ENCODE data around the gene ATP5PO.
A peak's percentile ranks its signal among the peaks of the same experiment; 100 is the strongest.
"Not testable (repeated sequence)": the region's sequence is repeated elsewhere in the genome, so short reads cannot be mapped to it uniquely, and the experiment has no call there.

The ATP5PO gene

DNA sequence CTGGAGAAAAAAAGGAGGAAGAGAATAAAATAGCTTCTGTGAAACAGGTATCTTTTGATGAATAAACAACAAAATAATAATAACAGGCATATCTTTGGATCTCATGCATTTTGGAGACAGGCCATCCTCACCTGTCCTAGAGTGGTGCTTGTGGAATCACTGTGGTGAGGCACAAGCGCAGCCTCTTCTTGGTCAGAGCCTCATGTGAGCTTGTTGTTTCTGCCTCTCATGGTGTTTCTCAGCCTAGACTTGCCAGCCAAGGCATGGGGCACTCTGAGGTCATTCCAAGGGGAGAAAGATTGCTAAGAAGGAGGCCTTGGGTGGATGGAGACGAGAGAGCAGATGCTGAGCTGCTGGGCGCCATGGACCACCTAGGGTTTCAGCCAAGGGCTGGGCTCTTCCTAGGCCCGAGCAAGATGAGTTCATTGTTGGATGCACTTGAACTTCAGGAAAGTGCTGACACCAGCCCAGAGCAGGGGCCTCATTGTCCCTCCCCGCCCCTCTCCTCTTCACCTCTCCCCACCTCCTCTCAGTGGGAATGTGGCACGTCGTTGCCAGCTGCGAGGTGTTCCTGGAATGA lies 49.5 kb downstream of the ATP5PO start:
- DNase-seq: no peak

DNA sequence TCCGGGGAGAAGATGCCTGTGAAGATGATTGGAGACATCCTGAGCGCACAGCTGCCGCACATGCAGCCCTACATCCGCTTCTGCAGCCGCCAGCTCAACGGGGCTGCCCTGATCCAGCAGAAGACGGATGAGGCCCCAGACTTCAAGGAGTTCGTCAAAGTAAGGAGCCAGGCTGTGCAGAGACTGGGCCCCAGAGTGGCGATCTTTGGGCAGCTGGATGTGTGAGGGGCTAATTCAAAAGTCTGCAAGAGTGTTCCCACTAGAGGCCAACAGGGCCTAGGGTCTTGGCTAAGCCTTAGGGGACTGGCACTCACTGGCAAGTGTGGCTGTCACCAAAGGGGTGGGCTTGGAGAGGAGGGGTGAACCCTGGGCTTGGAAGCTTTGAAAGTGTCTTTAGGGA lies 50.4 kb downstream of the ATP5PO start:
- no peak for DNase-seq

DNA sequence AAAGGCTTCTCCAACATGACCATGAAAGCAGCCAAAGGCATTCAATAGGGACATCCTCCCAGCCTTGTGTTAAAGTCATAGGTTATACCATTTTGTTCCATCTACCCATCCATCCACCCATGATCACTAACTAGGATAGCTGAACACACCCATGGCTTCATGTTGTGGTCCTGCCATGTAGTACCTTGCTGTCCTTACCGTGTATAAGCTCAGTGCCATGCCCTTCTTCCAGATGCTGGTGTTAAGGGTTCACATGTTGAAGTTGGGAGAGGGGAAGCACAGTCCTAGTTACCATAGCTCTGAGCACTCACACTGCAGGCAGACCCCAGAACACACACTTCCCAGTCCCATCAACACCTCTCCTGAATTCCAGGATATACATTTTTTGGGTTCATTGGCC lies 51.5 kb downstream of the ATP5PO start:
- no peak for DNase-seq

DNA sequence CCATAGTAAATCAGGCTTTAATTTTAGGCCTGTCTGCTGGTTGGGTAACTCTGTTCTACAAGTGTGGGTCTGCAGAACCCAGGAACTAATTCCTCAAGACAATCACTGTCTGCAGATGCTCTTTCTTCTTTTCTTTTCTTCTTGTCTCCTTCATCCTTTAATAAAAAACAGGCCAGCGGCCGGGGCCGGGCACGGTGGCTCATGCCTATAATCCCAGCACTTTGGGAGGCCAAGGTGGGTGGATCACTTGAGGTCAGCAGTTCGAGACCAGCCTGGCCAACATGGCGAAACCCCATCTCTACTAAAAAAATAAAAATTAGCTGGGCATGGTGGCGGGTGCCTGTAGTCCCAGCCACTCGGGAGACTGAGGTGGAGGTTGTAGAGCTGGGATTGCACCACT lies 52.4 kb downstream of the ATP5PO start:
- DNase-seq: not testable (repeated sequence)

DNA sequence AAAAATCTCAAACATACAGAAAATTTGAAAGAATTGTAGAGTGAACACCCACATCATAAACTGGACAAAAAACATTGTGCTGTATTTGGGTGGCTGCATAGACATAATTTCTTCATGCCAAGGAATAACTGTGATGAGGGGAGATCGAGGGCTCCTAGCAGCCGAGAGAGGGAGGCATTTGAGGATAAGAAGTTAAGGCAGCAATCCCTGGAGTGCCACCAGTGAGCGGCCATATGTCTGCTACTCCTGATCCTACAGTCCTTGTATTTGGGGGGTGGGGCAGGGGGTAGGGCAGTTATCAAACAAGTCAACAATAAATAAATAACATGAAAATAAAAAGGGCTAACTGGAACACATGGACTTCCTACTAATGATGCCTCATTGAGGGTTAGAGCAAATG lies 54.5 kb downstream of the ATP5PO start:
- DNase-seq: no peak

DNA sequence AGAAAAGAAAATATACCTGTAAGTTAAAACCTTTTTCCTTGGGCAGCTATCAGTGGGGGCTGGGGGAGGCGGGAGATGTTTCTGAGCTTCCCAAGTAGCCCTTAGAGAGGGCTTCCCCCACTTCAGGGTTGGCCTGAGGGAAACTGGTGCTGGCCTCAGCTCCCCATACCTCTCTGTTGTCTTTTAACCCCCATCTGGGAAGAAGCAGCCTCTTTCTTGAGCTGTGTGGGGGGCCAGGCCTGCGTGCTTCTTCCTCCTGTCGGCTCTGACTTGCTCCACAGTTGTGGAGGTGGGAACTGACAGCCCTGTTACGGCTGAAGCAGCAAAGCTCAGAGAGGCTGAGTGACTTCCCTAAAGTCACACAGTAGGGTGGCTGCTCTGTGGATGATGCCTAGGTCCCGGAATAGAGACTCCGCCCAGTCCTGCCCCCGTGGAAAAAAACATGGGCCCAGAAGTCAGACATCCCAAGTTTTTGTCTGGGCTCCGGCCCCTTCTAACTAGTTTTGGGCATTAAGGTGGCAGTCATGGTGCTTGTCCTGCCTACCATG lies 55.2 kb downstream of the ATP5PO start:
- DNase-seq: no peak

DNA sequence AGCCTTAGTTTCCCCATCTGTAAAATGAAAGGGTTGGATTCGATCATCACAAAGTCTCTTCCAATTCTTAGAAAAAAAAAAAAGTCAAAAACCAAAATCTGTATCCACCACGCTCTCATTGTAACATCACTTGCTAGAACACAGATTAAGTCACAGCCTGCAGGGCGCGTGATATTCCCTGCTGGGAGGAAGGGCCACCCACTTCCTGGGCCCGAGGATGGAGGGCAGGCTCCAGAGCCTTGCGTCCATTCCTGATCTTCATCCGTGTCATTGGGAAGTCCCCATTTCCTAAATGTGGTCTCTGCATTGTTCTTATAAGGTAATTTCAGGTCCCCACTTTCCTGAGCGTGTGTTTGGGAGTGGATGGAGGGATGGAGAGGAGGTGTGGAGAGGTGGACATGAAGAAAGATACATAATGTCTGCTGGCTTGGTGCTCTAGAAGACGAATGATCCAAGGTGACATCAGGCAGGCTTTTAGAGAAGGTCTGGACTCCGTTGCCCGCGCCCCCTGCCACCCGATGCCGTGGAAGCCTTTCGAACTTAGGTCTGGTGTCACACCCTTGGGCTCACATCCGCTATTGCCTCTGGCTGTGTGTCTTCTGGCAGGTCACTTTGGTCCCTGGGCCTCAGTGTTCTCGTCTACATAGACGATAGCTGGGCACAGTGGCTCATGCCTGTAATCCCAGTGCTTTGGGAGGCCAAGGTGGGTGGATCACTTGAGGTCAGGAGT lies 56.1 kb downstream of the ATP5PO start:
- DNase-seq: no peak

DNA sequence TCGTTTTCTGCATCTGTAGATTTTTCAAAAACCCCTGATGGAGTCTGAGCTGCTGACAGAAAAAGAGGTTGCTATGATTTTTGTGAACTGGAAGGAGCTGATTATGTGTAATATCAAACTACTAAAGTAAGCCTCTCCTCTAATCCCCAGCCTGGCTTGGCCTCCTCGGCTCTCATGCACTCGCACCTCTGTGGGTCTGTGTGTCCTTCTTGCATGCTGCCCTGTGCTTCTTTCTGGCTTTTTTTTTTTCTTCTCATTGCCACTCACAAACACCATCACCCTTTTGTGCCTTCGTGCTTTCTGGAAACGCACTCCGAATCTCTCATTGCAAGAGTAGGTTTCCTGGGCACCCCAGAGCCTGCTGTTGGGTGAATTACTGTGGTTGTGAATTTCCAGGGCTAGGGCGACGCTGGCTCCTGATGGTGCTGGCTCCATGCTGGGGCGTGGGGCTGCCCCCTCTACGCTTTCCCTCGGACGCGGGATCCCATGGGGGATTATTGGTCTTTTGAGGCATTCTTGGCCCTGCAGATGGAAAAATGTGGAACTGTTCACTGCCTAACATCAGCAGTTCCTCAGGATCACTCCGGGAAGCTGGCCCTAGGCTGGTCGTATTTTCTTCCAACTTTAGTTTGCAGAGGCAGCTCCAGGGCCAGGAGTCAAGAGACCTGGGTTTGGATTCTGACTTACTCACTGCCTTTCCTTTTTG lies 56.8 kb downstream of the ATP5PO start:
- no peak for DNase-seq

DNA sequence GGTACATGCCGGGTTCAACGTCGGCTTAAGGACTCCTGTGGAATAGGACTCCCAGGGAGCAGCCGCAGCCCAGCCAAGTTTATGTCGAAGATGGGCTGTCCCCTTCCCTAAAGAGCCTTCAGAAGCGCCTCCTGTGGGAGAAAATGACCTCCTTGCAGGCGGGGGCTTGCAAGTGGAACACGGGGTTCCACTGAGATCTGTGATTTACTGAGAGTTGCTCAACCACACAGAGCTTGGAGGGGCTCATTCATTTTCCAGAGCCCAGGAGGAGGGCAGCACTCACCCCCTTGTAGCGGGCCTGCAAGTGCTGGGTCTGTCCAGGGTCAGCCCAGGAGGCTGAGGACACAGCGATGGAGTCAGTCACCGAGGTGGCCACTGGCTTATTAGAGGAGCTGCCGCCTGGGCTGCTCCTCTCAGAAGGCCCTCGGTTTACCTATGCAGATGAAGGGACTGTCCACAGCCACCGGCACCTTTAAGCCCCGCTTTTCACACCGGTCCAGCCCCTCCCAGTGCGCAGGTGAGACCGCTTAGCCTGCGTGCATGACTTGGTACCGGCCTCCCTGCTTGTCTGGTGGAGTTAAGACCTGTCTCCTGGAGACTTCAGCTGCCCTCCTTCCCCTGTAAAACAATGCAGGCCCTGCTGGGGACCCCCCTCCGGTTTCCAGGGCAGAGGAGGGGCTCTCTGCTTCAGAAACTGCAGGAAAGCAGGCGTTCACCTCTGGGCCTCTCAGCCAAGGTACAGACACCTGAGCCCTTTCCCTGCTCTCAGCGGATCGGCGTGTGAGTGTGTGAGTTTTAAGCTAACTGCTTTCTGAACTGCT lies 57.5 kb downstream of the ATP5PO start:
- no peak for DNase-seq

DNA sequence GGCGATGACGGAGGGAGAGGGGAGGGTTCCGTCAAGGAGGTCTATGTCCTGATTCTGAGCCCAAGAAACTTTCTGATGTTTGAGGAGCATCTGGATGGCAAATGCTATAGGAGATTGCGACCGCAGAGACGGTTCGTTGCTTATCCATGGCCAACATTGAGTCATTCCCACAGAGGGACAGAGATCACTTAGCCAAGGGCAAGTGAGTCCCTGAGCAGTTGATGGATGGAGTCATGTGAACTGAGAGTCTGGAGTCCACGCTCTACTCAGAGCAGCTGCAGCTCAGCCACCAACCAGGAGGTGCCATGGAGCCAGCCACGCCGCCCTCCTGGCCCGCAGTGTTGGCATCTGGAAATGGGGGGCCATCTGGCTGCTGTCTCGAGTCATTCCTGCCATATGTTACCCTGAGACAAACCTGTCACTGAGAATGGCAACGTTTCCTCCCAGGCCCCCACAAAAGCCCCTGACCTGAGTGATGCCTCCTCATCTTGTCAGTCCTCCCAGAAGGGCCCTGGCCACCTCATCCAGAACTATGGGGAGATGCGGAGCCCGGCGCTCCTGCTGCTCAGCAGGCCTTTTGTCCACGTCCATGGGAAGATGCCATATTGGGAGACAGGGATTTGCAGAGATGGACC lies 58.6 kb downstream of the ATP5PO start:
- no peak for DNase-seq

DNA sequence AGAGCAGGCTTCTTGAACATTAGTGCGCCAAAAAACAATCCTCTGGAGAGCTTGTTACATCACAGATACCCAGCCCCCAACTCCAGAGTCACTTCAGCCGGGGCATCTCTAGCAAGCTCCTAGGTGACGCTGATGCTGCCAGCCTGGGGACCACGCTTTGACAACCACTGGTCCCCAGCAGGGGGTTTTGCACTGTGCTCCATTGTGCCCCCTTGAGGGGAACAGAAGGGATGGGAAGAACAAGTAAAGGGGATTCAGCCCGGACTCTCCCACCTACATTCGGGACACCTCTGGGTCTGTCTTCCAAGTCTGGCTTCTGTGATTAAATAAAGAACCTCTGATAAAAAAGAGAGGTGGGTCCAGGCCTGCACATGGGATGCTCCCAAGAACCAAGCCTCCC lies 60.4 kb downstream of the ATP5PO start:
- no peak for DNase-seq

DNA sequence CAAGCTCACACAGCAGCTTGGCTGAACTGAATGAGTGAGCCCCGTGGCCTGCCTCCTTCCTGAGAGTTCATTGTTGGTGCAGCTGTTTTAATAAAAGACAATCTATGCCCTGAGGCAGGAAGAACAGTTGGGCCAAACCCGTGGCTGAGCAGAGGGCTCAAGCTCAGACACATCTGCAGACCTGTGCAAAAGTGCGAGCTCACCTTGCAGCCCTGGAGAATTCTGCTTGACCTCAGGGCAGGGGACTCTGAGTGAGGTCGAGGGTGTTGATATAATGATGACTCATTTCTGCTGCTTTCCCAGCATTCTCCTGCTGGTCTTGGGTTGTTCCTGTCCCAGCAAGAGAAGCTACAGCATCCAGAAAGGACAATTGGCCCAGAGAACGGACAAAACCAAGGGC lies 61.0 kb downstream of the ATP5PO start:
- DNase-seq: peak; percentile 9
